HG02642 (cell line): Measurements from ENCODE around the gene ARPC5.
A peak's percentile ranks its signal among the peaks of the same experiment; 100 is the strongest.
"Not testable (repeated sequence)": the region's sequence is repeated elsewhere in the genome, so short reads cannot be mapped to it uniquely, and the experiment has no call there.

Experiments
- ATAC-seq: cut with Tn5 transposase; IDR thresholded peaks from one replicate; pipeline ENCODE4 v1.9.1; 2021; ENCODE audit warnings: mild to moderate bottlenecking; ENCODE audit not compliant: unreplicated experiment, poor library complexity

Gene ARPC5

DNA sequence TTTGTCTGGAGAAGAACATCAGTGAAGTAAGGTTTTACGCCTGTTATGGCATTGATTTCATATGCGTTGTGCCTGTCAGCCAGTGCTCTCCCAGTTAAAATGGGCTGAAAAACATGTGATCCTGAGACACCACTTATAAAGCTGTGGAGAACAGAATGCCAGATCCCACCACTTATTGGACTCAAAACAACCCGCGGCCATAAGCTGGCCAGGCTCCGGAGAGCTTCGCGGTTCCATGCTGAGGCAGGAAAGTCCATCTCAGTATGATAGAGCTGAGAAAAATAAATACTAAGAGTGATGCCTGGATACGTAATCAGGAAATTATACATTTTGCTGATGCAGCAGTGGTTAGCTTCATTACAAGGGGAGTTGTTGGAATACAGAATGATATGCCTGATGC is 12.5 kb upstream of the ARPC5 start:
- no peak for ATAC-seq

DNA sequence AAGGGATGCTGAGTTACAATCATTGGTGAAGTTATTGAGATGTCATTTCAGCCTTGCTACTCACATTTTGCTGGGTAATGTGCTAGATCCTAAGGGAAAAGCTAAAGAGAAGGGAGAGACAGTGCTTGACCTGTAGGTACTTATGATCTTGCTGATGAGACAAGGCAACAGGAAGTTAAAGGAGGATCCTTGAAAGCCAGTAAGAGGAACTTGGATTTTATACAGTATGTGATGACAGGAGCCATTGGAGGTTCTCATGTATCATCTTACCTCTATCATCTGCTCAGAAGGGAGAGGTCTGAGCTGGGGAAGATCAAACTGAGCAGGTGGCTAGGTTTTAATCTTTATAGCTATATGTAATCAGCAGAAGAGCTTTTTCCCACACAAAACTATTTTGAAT is 11.2 kb upstream of the ARPC5 start:
- ATAC-seq: no peak

DNA sequence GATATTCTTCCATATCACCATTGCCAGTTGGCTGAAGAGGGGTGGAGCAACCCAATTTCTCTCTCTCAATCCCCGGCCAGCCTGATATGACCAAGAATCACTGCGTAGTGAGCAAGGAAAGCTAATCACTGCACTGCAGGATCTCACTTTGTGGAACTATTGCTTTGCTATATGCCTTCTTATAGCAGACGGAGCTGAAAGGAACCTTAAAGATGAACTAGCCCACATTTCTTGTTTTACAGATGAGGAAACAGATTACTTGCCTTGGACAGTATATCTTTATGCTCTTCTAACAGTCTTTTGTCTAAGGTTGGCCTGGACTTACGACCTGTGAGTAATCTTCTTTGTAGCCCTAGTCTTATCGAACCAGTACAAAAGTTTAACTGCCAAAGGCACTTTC is 9.9 kb upstream of the ARPC5 start:
- ATAC-seq: no peak

DNA sequence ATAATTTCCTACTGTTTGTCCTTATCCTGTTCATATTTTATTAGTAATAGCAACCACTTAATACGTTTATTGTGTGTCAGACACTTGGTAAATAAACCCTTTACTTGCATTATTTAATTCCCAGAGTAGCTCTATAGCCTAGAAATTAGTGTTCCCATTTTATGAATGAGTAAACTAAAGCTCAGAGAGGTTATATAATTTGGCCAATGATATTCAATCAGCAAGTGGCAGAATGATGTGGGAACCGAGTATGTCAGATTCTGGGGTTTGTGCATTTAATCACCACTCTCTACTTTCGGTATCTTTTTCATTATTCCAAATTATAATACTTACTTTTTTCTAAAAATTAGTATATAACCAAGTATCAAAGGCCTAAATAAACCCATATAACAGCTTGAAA is 6.6 kb upstream of the ARPC5 start:
- ATAC-seq: no peak

DNA sequence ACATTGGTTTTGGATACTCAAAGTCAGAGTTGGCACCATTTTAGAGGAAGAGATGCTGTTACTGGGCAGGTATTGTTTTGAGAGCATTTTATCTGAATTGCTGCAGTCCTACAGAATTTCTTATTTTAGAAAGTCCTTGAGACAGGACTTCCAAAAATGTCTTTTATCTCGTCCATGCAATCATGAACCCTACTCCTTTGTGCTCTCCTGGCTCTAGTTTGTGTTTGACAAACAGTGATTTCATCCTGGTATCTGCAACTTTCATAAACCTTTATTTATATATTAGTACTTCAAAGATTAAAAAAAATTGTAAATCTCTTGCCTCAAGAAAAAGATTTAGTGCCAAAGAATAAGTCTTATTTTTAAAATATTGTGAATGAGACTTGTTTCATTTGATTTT is 4.6 kb upstream of the ARPC5 start:
- no peak for ATAC-seq

DNA sequence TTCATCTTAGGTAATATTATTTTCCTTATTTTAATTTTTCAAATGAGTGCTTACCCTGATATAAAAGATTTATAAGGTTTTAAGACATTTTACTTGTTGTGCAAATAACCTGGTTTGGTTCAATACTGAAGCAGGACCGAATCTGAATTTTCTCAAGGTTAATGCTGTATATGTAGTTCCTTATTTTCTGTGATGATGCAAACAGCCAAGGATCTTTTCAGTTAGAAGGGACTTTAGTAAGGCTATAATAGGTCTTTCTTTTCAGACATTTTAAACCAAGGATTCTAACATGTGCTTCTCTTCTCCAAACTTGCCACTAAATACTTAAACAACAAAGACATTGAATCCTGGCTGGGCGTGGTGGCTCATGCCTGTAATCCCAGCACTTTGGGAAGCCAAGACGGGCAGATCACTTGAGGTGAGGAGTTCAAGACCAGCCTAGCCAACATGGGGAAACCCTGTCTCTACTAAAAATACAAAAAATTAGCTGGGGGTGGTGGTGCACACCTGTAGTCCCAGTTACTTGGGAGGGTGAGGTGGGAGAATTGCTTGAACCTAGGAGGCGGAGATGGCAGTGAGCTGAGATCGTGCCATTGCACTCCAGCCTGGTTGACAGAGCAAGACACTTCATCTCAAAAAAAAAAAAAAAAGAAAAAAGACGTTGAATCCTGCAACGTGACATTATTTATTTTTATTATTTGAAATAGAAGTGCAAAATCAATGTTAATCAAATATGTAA is 3.2 kb upstream of the ARPC5 start:
- ATAC-seq: no peak

DNA sequence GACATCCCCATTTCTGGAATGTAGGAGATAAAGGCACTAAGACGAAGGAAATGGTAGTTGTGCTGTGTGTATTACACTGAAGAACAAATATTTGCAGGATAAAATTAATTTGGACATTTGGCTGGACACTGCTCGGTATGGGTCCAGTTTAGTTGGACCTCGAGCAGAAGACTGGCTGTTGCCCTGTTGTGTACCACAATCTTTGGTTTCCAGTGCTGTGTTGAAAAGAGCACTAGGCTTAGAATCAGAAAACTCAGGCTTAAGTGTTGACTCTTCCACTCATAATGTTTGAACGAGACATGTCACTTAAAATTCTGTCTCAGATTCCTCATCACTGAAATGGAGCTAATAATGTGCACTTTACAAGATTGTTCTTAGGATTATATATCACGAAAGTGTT is 1.2 kb upstream of the ARPC5 start:
- no peak for ATAC-seq

DNA sequence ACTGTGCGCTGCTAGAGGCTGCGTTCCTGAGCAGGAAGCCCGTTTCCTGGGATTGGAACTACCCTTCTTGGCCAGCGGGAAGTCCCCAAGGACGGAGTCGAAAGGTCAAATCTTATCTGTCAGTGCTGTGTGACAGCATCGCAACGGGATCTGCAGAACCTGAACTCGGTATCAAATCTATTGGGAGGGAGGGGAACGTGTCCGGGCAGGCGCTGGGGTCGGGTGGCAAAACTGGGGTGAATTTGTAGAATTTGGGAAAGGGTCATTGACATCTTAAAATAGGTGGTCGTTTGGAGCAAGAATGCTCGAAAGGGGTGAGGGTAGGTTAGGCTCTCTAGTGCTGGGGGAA is 725 bp upstream of the ARPC5 start:
- peak; percentile 0 for ATAC-seq

DNA sequence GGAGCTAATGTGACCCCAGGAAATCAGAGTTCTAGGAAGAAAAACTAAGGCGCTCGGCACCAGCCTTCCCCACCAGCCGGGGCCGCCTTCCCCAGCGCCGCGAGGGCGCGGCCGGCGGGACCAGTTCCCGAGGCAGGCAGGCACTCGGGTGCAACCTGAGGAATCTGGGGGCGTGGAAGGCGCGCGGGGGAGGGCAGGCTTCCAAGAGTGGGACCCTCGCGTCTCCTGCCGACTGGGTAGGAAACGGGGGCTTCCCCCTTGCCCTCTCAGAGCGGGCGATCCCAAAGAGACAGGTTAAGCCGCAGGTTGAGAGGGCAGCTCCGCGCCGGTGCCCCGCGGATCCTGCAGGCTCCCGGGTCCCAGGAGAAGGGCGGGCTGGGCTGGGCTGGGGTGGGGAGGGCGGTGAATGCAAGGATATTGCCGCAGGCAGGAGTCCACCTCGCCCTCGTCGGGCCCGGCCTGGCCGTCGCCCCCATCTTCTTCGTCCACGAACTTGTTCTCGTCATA is 431 bp downstream of the ARPC5 start:
- peak; percentile 12 for ATAC-seq

DNA sequence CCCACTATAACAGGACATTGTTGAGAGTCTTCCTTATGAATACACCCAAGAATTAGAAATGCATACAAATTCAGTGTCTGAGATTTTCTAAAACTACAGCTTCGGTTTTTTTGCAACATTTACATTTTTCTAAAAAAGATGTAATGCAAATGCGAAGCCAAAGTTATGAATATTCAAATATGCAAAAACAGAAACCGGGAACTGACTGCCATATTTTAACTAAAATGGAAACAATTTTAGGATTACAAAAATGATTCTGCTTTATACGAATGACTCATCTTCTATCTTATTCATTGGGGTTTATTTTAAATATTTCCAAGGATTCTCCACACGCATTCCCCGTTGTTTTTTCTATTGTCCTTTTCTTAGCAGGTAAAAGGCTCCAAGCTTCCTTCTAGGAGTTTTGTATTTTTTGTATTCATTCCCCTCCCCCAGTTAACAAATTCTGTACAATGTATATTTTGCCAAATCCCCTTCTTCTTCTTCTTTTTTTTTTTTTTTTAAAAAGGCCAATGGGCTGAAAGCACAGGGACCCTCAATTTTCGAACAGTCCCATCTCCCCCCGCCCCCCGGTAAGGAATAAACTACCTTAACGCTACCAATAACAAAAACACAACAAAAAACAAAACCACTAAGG is 1.0 kb downstream of the ARPC5 start:
- ATAC-seq: no peak

DNA sequence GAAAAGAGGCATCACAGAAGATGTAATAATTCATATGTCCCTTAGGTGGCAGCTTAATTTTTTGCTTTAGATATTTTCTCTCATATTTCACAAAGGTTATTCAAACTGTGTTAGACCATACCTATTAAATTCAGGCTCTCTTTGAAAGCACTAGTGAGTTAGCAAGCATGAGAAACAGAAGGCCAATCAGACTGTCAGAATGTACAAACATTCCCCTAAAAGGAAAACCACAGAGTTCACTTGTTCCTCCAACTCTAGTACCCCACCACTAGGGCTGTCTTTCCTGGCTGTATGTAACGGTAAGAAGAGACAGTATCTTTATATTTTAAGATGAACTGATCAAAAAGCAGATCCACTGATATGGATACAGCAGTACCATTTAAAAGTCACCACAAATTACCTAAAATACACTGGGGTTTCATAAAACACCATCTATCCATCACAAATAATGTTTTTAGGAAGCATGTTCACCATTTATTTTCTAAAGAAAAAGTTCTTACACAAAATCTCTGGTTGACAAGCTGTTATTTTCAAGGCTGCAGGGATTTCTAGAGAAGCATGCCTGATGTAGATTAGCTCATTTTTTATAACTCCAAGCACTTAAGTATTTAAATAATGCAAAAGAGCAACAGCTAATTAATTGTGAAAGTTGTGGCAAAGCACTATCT is 1.8 kb downstream of the ARPC5 start:
- peak; percentile 35 for ATAC-seq

DNA sequence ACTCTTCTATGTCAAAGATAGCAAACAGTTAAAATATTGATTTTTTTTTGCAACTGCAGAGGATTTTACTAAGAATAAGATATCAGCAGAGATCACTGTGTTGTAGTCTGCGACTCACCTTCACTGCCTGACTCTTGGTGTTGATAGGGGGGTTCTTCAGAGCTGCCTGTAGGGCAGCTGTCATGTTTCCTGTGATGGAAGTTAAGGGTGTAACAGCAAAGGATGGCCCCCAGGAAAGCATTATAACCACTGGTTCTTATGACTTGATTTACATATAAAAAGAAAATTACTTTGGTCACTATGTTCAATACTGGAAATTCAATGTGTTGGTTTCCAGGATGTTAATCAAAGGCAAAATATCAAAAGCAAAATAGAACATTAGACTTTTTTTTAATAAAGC is 2.6 kb downstream of the ARPC5 start:
- ATAC-seq: no peak

DNA sequence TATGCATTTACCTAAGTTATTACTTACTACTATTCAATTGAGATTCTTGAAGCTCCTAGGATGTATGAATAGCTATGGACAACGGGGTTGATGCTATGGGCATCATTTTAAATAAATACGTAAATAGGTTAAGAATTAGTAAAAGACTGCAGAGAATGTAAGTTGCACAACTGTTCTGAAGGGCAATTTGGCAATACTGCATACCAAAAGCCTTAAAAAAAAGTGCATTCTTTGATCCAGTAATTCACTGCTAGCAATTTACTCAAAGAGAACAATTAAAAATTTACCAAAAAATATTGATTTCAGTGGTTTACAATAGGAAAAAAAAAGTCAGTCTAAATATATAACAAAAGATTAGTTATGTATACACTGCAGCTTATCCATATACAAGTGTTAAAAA is 3.5 kb downstream of the ARPC5 start:
- ATAC-seq: no peak

DNA sequence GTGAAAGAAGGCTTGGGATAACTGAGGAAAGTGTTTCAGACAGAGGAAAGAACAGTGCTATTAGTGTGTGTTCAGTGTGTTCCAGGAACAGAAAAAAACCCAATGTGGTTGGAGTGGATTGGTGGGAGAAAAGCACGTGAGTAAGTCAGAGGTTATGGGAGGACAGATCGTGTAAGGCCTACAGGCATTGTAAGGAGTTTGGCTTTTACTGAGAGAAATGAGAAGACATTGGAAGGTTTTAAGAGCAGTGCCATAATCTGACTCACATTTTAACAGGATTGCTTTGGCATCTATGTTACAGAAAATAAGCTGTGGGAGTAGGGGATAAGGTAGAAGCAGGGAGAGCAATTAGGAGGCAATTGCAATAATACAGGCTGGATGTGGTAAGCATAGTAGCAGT is 4.8 kb downstream of the ARPC5 start:
- ATAC-seq: no peak

DNA sequence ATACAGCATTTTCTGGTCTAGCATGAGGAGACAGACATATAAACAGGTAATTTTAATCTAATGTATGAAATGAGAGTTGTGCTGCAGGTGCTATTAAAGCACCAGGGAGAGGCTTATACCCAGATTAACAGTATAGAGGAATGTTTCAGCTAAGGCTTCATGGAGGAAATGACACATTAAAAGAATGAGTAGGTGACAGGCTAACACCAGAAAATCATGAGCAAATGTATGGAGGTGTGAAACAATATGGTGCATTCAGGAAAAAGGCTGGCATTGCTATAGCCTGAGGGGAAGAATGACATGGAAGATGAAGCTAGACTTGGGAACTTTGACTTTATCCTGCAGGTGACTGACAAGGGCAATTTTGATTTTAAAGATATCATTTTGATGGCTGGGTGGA is 7.0 kb downstream of the ARPC5 start:
- ATAC-seq: no peak

DNA sequence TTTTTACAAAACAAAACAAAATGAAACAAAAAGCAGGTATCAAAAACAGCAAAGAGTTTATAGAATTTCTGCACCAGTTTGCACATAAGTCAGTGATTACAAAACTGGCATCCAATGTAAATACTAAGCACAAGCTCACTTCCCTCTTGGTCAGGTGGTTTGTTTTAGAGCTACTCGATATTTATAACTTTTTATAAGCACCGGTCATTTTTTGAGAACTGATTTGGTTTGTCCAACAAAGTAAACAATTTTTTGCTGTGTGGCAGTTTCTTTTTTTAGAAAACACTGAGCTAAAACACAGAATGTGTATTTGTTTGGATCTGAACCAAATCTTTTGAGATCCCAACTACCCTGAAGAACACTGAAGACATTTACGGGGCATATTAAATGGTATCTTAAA is 9.3 kb downstream of the ARPC5 start:
- ATAC-seq: not testable (repeated sequence)

DNA sequence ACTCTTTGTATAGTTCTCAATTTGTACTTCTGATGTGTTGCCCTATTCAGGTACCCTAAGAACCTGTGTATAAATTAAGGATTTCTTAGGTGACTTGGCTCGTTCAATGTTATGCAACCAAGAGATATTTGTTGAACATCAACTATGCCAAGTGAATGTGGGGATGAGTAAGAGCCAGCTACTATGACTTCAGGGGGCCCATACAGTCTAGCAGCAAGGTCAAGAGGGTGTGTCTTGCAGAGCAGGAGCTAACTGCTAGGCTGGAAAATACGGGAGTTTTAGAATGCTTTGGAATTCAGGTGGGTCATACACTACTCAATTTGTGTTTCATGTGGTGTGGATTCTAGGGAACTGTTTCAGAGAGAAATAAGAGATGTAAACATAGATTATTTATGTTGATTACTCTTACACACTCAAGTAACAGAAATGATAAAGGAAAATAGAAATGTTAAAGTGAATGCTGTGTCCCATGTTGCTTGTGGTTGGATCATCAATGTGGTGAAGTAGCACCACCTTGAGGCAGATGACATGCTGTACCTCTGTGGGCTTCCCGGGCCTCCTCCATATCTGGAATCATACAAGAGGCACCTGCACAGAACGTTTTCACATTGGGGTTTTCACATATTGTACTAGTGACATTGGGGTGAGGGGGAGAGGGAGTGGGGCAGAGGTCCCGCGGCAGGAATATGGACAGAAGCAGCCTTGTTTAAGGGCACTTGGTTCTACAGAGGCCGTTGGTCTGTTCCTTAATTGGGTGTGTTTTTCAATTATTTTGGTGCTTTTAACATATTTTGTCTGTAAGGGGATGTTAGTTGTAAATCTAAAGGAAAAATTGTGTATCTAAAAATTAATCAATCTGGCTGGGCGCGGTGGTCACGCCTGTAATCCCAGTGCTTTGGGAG is 12.4 kb downstream of the ARPC5 start:
- peak; percentile 78 for ATAC-seq

DNA sequence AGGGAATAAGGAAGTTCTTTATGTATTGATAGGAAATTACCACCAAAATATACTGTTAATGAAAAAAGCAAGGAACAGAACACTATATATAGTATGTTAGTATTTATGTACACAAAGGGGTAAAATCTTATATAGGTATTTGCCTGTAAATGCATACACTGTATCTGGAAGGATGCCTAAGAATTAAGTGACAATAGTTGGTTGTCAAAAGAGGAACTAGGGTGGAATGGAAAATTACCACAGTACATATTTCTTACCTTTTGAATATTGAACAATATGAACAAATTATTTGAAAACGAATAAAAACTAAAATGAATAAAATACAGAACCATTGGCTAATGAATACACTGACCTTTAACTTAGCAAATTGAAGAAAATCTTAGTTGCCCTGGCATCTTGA is 13.6 kb downstream of the ARPC5 start:
- no peak for ATAC-seq

DNA sequence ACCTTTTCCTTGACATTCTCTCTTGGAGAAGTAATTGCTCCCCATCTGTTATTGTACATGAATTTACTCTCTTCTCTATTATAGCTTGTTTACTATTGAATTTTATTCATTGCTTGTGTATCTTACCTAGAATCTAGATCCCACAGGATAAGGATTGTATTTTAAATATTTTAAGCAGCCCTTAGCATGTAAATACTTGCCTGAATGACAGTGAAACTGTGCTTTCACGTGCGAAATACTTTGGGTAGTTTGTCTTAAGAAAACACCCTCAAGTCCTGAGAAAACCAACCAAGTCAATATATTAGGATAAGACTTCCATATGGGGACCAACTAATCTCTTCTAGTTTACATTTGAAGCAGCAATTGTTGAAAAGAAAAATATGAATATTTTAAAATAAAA is 15.3 kb downstream of the ARPC5 start:
- ATAC-seq: no peak

DNA sequence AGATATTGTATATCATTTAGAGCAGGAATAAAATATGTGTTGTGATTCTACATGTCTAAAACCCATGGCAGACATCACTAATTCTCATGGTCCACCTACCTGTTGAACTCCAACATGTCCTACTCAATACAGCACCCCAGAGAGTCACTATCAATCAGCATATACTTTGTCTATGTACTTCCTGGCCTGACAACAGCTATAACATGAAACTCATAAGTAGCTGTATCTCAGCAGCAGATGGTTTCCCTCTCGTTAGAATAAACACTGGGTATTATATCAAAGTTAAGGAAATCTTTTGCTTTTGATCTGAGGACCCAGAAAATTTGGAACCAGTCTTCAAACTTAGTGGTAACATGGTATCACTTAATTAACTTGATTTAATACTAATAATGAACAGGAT is 15.8 kb downstream of the ARPC5 start:
- ATAC-seq: no peak

DNA sequence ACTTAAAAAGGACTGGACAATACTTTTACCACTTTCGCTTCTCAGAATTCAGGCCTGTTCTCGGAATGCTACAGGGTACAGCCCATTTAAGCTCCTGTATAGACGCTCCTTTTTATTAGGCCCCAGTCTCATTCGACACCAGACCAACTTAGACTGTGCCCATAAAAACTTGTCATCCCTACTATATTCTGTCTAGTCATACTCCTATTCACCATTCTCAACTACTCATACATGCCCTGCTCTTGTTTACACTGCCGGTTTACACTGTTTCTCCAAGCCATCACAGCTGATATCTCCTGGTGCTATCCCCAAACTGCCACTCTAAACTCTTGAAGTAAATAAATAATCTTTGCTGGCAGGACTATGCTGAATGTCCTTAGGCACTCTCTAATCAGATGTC is 17.4 kb downstream of the ARPC5 start:
- ATAC-seq: not testable (repeated sequence)
